Stimulated activated CD8-positive, alpha-beta memory T cell treated with anti-CD3 and anti-CD28 coated beads, Interleukin-12 subunit alpha, Interleukin-12 subunit beta, amount 100 ng/mL, for 1 hour (primary cell): ENCODE data around the gene ADGRG6.

ENCODE experiments used
- DNase-seq: peaks from one replicate; pipeline ENCODE4 v3.0.0-alpha.2; 2020; ENCODE audit warnings: low read depth

The ADGRG6 gene

GRCh38 chr6:142322066-142322465 lies 20.3 kb downstream of the ADGRG6 start:
- DNase-seq, result no peak

- no peak for DNase-seq
Measured at GRCh38 chr6:142322504-142323198, 20.8 kb downstream of the ADGRG6 start.

GRCh38 chr6:142323377-142323776 lies 21.6 kb downstream of the ADGRG6 start:
- DNase-seq, result no peak

GRCh38 chr6:142324111-142324510 lies 22.3 kb downstream of the ADGRG6 start:
- no peak for DNase-seq

GRCh38 chr6:142325111-142325510 lies 23.3 kb downstream of the ADGRG6 start:
- no peak for DNase-seq

GRCh38 chr6:142326540-142326939 lies 24.7 kb downstream of the ADGRG6 start:
- DNase-seq, result no peak

GRCh38 chr6:142328070-142328469 lies 26.3 kb downstream of the ADGRG6 start:
- no peak for DNase-seq

GRCh38 chr6:142329486-142330113 lies 27.8 kb downstream of the ADGRG6 start:
- no peak for DNase-seq

- no peak for DNase-seq
Measured at GRCh38 chr6:142331075-142331551, 29.3 kb downstream of the ADGRG6 start.

- DNase-seq, result no peak
Measured at GRCh38 chr6:142331601-142332000, 29.8 kb downstream of the ADGRG6 start.

- no peak for DNase-seq
Measured at GRCh38 chr6:142332393-142333098, 30.7 kb downstream of the ADGRG6 start.

GRCh38 chr6:142333431-142333830 lies 31.6 kb downstream of the ADGRG6 start:
- DNase-seq, result no peak

- no peak for DNase-seq
Measured at GRCh38 chr6:142334294-142334693, 32.5 kb downstream of the ADGRG6 start.

GRCh38 chr6:142335415-142335814 lies 33.6 kb downstream of the ADGRG6 start:
- DNase-seq, result no peak

- no peak for DNase-seq
Measured at GRCh38 chr6:142336183-142336582, 34.4 kb downstream of the ADGRG6 start.

- DNase-seq, result no peak
Measured at GRCh38 chr6:142336787-142337186, 35.0 kb downstream of the ADGRG6 start.

- DNase-seq, result no peak
Measured at GRCh38 chr6:142339113-142339512, 37.3 kb downstream of the ADGRG6 start.

- DNase-seq, result no peak
Measured at GRCh38 chr6:142339968-142340658, 38.3 kb downstream of the ADGRG6 start.

- DNase-seq, result no peak
Measured at GRCh38 chr6:142341855-142342330, 40.1 kb downstream of the ADGRG6 start.

- no peak for DNase-seq
Measured at GRCh38 chr6:142342986-142343385, 41.2 kb downstream of the ADGRG6 start.

GRCh38 chr6:142343938-142344337 lies 42.1 kb downstream of the ADGRG6 start:
- no peak for DNase-seq

- no peak for DNase-seq
Measured at GRCh38 chr6:142345261-142345660, 43.5 kb downstream of the ADGRG6 start.
